Measurements from ENCODE around the gene RET.
A peak's percentile ranks its signal among the peaks of the same experiment; 100 is the strongest.

RET gene

DNA sequence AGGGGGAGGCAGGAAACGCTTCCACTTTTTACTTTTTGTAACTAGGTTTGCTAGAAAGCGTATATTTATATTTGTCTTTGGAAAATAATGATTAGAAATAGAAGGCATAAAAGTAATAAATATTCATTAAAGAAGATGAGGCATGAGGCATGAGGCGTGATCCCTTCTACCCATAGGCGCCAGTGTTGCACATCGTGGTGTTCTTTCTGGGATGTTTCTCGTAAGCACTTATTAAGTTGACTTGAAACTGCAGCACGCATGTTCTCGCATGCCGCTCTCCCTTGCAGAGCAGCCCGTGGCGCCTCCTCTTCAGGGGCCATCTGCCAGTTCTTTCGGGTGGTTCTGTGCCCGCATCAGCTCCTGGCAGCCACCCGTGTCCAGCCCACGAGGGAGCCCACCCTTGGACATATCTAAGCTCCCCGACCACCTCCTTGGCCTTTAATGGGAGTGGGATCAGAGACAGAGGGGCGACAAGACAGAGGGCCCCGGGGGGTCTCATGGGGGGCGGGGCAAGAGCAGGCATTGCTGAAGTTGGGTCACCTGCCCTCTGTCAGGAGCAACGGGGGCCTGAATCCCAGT lies 32.9 kb downstream of the RET start:
- DNase-seq: no peak

DNA sequence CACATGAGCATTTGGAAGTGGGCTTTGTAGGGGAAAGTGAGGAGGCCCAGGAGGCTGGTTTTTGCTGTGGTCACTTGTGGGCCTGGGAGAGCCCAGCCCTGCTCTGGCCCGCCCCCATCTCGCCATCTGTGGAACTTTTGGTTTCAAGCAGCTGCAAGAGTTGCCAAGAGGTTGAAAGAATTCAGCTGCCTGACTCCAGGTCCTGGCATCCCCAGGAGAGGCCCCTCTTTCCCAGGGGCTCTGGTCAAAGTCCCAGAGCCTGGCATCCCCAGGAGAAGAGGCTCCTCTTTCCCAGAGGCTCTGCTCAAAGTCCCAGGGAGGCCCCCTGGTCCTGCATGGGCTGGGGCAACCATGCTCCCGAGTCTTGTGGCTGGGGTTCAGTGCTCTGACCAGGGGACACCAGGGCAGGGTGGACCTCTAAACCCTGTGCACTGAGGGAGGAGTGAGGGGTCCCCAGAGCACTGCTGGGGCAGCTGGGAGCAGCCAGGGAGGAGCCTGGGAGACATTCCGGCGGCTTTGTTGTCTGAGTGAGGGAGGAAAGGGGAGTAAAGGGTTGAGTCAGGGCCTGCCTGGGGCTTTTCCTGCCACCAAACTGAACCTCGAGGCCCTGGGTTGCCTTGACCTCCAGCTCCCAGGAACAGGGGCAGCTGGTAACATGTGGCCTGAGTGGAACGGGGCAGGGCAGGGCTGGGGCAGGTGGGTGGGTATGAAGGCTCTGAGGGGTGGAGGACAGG lies 33.6 kb downstream of the RET start:
- no peak for DNase-seq

DNA sequence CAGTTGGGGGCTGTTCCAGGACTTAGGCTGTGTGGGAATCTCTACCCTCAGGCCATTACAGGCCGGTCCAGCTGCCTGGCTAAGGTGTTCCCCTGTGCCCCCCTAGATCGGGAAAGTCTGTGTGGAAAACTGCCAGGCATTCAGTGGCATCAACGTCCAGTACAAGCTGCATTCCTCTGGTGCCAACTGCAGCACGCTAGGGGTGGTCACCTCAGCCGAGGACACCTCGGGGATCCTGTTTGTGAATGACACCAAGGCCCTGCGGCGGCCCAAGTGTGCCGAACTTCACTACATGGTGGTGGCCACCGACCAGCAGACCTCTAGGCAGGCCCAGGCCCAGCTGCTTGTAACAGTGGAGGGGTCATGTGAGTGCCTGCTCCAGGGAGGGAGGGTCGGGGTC lies 34.2 kb downstream of the RET start:
- DNase-seq: no peak

DNA sequence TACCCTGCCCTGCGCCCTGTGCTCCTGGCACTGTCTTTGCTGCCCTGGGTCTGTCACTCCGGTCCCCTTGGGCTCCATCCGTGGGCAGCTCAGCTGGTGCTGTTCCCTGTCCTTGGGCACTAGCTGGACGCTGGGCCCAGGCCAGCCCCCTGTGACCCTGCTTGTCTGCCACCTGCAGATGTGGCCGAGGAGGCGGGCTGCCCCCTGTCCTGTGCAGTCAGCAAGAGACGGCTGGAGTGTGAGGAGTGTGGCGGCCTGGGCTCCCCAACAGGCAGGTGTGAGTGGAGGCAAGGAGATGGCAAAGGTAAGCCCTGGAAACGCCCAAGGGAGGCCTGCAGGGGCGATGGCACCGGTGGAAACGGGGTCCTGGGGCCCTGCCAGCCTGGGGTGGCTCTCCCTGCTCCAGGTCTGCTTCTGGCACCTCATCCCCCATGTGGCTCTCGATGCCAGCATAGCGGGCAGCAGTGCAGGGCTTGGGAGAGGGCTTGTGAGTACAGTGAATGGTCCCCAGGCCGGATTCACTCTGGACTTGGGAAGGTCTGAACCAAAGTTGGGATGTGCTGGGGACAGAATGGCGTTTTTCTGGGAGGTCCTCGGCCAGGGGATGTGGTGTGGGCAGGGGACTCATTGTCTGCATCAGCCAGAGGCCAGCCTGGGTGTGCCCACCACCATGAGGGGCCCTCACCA lies 35.2 kb downstream of the RET start:
- DNase-seq: no peak

DNA sequence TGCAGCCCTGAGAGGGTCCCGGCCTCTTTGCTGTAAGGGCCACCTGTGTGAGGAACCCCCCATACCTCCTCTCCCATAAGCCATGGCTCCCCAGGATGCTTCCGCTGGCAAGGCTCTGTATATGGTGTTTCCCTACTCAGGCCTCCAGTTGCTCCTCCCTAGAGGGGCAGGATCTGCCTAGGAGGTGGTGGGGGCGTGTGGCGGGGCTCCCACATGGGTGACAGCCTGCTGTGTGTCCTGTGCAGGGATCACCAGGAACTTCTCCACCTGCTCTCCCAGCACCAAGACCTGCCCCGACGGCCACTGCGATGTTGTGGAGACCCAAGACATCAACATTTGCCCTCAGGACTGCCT lies 35.7 kb downstream of the RET start:
- DNase-seq: no peak

DNA sequence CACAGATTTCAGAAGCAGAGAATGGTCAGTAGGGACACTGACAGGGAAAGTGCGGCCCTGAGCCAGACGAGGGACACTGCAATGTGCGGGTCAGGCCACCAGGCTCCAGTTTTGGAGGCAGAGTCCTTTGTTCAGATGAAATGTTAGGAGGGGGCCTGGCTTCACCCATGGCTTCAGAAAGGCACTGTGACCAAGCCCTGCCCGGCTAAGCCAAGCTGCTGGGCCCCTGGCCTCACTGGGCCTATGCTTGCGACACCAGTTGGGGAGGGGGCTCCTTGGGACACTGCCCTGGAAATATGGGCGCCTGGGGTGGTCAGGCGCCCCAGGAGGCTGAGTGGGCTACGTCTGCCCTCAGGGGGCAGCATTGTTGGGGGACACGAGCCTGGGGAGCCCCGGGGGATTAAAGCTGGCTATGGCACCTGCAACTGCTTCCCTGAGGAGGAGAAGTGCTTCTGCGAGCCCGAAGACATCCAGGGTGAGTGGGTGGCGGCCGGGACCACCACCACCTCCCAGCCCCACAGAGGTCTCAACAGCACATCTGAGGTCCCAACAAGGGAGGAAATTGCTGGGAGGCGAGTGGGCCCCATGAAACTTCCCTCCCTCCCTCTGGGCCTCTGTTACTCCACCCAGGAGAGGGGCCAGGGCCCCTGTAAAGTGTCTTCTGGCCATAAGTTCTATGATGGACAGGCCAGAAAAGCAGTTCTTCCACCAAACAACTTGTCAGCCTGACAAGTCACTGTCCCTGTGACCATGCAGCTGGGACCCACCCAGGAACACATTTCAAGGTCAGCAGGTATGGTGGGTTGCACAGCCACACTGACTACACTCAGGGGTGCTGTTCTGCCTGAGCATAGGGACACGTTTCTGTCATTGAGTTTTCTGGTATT lies 36.6 kb downstream of the RET start:
- no peak for DNase-seq

DNA sequence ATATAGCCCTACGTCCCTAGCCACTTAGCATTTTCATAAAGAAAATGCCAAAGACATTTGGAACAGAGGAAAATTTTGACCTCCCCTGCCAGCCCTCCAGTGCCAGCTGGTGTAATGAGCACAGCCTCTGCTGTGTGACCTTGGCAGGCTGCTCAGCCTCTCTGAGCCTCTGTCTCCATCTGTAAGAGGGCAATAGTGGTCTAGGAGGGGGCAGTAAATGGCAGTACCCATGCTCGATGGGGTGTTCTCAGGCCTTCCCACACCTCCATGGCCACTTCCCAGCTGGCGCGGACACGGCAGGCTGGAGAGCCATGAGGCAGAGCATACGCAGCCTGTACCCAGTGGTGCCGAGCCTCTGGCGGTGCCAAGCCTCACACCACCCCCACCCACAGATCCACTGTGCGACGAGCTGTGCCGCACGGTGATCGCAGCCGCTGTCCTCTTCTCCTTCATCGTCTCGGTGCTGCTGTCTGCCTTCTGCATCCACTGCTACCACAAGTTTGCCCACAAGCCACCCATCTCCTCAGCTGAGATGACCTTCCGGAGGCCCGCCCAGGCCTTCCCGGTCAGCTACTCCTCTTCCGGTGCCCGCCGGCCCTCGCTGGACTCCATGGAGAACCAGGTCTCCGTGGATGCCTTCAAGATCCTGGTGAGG lies 37.3 kb downstream of the RET start:
- DNase-seq: no peak

DNA sequence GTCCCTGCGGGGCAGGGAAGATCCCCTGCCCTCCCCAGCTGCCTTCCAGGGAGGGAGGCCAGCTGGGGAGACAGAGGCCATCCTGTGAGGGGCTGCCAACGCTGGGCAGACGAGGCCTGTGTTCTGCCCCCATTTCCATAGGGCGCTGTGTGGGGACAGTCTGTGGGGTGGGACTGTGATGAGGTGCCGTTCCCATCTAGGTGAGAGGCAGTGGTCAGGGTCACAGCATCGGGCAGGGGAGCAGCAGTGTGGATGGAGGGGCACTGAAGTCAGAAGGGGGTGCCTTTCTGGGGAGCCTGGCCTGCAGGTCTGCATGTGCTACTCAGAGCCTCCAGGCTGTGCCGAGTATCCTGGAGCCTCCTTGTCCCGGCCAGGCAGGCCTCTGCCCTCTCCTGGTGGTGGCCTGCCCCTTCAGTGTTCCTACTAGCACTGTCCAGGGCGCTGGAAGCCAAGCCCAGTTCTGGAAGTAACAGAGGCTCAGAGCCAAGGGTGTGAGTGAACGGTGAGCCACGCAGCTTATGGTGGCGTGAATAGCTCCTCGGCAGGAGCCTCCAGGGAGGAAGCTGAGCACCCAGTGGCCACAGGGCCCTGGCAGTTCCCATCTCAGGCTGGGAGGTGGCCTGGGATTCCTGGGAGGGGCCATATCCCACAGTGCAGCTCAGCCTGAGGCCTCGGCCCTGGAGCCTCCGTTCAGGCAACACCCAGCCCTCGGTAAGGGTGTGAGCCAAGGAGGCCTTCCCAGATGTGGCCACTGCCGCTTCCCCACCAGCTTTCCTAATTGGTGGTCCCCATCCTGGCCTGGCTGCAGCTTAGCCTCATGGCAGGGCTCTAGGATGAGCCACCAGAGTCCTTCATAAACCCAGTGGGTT lies 38.1 kb downstream of the RET start:
- no peak for DNase-seq

DNA sequence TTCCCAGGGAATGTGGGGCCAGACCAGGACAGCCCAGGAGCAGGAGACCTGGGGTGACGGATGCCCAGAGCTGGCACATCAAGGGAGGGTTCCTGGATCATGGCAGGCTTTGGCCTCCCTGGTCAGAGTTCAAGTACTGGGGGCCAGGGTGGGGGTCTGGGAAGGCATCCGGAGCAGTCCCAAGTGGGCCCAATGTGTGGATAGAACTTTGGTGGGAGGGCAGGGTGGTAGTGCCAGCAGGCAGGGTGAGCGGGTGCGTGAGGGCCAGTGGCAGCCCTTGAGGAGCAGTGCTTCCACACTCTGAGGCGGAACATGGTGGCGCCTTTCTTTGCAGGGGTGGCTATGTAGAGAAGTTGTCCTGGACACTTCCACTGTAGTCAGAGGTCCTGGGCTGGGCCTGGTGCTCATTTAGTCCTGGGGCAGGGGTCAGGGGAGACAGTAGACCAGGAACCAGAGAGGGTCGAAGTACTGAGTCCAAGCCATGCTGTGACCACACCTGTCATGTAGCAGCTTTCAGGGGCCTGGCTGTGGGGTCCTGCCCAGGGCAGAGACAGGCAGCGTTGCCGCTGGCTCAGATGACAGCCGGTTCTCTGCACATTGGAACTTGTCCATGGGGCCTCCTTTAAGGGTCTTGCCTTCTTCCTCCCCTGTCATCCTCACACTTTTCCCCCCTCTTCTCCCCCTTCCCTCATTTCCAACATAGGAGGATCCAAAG lies 39.2 kb downstream of the RET start:
- DNase-seq: no peak

DNA sequence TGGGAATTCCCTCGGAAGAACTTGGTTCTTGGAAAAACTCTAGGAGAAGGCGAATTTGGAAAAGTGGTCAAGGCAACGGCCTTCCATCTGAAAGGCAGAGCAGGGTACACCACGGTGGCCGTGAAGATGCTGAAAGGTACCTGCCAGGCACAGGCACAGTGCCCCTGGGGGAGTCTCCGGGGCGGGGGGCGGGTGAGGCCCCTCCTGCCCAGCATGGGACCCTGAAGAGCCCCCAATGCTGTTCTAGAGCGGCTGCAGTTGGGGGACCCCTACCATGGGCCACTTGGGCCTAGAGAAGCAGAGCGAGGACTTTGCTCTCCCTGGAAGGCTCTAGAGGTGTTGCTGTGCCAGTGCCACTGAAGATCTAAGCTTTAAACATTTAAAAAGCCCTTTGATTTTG lies 39.7 kb downstream of the RET start:
- DNase-seq: no peak

DNA sequence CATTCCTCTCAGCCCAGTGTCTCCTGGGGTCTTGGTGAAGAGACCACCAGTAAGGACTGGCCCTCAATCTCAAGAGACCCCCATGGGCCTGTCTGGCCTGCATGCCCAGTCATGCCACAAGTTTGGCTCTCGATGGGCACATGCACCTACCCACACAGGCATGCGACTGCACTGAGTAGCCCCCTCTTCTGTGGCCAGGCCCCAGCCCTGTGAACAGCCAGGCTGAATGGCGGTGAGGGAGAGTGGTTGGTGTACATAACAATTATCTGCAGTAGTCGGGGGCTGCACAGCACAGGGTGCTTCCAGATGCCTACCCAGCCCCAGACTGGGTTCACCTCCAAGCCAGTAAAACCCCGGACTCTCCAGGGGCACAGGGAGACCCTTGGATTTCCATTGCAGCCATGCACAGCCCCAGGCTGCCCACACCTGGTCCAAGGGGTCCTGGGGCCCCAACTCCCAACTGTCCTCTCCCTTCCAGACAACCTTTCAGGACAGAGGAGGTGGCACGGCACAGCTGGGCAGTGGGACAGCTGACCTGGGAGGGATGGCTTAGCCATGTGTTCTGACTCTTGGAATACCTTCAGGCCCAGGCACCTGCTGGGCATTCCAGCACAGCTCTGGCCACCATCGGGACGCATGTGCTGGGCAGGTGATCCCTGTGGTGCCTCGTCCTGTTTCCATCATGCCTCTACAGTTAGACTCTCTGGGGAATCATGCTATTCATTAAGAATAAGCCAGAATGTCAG lies 40.3 kb downstream of the RET start:
- no peak for DNase-seq

DNA sequence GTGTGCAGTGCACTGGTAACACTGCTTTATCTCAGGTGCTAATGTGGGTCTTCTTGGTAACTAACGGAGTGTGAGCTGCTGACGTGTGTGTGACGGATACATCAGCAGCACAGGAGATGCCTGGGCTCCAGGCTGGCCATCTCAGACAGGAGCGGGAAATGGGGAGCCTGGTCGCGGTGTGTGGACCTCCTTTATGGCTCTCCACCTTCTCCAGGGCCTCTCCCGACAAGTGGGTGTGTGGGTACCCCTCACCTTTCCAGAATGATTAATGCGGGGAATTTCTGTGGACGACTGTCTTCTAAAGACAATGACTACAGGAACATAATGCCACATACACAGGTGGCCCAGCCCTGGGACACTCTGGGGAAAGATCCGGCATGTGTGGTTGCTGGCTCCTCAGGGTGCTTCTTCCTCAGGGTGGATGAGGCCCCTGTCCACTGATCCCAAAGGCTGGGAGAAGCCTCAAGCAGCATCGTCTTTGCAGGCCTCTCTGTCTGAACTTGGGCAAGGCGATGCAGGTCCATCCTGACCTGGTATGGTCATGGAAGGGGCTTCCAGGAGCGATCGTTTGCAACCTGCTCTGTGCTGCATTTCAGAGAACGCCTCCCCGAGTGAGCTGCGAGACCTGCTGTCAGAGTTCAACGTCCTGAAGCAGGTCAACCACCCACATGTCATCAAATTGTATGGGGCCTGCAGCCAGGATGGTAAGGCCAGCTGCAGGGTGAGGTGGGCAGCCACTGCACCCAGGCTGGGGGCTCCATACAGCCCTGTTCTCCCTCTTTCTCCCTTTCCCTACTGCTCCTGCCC lies 41.1 kb downstream of the RET start:
- no peak for DNase-seq

DNA sequence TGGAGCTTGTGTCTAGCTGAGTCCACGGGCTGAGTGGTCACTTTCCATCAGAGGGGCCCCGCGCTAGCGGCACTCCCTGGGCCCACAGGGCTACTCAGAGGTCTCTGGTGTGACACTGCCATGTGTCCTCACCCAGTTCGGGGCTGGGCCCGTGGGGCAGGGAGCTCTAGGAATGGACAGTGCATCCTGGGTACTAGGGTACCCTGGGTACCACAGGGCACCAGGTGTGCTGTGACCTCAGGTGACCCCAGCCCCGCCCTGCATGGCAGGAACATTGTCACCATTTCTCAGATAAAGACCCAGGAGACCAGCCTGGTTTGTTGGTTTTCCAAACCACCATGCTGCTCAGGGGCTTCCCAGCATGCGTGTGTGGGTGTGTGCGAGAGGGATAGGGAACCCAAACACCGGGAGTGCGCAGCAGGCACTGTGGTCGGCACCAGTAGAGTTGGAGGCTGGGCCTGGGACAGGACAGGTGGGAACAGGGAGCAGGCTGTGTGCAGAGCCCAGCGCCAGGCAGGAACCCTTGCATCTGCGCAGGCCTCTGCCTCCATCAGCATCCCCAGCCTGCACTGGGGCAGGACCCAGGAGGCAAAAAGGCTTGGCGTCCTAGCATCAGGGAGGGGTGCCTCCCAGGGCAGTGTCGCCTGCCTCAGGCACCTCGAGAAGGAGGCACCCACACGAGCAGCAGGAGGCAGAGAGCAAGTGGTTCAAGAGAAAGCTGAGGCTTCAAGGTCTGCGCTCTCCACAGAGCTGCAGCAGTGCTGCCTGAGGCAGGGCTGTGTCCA lies 42.0 kb downstream of the RET start:
- DNase-seq: no peak

DNA sequence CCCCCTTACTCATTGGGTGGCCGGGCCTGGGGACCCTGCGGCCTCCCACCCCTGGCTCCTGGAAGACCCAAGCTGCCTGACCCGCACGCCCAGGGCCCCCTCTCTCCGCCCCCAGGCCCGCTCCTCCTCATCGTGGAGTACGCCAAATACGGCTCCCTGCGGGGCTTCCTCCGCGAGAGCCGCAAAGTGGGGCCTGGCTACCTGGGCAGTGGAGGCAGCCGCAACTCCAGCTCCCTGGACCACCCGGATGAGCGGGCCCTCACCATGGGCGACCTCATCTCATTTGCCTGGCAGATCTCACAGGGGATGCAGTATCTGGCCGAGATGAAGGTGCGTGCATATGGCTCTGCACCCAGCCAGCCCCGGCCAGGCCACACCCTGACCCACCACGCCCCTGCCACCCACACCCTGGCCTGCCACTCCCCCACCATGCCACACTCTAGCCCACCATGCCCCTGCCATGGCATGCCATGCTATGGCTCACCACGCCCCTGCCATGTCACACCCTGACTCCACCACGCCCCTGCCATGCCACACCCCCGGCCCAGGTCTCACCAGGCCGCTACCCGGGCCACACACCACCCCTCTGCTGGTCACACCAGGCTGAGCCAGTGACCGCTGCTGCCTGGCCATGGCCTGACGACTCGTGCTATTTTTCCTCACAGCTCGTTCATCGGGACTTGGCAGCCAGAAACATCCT lies 42.7 kb downstream of the RET start:
- DNase-seq: no peak

DNA sequence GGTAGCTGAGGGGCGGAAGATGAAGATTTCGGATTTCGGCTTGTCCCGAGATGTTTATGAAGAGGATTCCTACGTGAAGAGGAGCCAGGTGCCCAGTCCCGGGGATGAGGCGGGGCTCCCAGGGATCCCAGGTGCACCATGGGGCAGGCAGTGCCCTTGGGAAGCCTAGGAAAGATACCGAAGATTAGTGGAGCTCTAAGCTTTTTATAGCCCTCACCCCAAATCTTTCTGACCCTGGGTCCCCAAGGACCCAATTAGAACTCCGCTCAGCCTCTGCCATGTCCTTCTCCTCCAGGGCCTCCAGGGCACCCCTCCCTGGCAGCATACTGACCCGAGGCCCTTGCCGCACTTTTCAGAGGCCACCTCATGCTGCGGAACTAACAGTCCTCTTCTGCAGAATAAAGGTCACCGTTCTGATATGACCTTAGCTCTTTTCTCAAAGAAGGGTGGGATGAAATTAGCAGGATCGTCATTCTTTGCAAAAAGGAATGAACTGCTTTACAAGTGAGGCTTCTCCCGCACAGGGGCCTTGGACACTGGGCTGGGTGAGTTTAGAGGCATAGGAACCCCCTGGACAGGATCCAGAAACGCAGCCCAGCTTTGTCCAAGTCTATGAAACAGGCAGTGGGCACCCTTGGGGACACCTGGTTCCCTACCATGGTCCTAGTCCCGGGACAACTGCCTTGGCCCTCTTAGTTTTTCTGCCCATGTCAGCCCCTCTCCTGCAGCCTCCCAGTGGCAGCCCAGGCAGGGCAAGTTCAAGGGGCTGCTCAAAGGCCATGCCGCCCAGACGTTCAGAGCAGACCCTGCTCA lies 43.5 kb downstream of the RET start:
- DNase-seq: no peak

DNA sequence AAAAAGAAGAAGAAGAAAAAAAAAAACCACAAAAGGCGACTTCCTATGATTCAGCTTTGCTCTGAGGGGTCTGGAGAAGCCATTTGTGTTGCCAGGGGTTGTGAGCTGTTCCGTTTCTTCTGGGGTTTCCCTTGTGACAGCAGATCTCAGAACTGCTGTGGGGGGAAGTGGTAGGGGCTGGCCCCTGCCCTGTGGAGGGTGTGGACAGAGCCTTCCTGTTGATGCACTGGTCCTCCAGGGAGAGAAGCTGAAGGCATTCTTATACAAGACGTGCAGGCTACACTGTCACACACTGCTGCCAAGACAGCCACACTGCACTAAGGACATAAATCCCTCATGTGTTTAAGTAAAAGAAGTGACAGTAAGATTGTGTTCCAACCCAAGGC lies 44.1 kb downstream of the RET start:
- peak in 1 of 5 donors; percentile 96 for DNase-seq

DNA sequence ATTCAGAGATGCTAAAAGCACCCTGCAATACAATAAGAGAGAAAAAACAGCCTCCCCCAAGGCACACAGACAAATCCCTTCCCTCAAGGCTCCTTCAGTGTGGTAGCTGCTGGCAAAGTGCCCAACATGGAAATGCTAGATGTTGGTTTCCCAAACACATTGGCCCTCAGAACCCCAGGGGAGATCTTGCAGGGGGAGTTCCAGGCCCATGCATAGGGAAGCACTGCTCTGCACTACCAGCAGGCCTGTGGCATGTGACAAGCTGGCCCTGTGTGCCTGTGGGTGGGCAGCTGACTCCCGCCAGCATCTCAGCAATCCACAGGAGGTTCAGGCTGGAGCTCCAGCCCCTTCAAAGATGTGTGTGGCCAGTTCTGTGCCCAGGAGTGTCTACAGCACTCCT lies 44.6 kb downstream of the RET start:
- DNase-seq: no peak
